HCT116 (cell line): ENCODE measurements around the gene ETV5. TPM values are rescaled to one million over a fixed set of nuclear protein-coding genes. Genes with fewer than 3 reads are reported as not detected.

Experiments used
- ATAC-seq: fragments of 200-7000 bp; cut with Tn5 transposase; 2 replicates; pipeline ENCODE4 v1.9.1; 2020; ENCODE audit warnings: mild to moderate bottlenecking, moderate library complexity
- BruUV-seq: library from RNA; stranded (reverse); fragments of 400-500 nt; replicated peaks from 2 replicates; lab custom pipeline; 2021; lab: Mats Ljungman, UMichigan
- CTCF ChIA-PET: fragments of 300-600 bp; sonication (Branson Sonifier 250); formaldehyde crosslinking; loops from one replicate; lab custom pipeline; 2021; ENCODE audit warnings: antibody characterized with exemption; lab: Charles Lee
- POLR2A ChIA-PET: fragments of 300-600, 350-600 bp; sonication (Branson Sonifier 250); formaldehyde crosslinking; loops from one replicate; lab custom pipeline; 2021; ENCODE audit warnings: antibody characterized with exemption; lab: Charles Lee
- RAD21 ChIA-PET, 2 experiments: fragments of 300-600 bp; sonication (Branson Sonifier 250); formaldehyde crosslinking; loops; one replicate each; lab custom pipeline; 2023; ENCODE audit warnings: low total read pairs in 2 of 2; ENCODE audit not compliant: uncharacterized antibody in 2 of 2, unreplicated experiment in 2 of 2, low non-redundant PET in 1 of 2; lab: Charles Lee
- DNase-seq: peaks from one replicate; pipeline ENCODE4 v3.0.0-alpha.2; 2010; ENCODE audit warnings: low read depth, low spot score
- H2AFZ ChIP-seq: fragments of 200-600 bp; shearing (Covaris generic), sonication (generic); 2 replicates; pipeline ENCODE4 v1.6.1; 2017; ENCODE audit warnings: low read depth, mixed run types, mixed read lengths, antibody characterized with exemption, low read length; ENCODE audit not compliant: poor library complexity, severe bottlenecking
- H3K27ac ChIP-seq: 2 replicates; pipeline ENCODE4 v1.5.1; 2012; ENCODE audit warnings: low read depth, low read length
- H3K27me3 ChIP-seq: fragments of 200-600 bp; sonication (generic); 2 replicates; pipeline ENCODE4 v1.6.1; 2016; ENCODE audit warnings: mixed run types, low read length, mixed read lengths; ENCODE audit not compliant: insufficient read depth
- H3K36me3 ChIP-seq, 2 experiments: fragments of 200-500 bp in 1 of 2; fragments of 200-600 bp in 1 of 2; sonication (Bioruptor generic) in 1 of 2; sonication (generic) in 1 of 2; 2 replicates each; pipeline versions ENCODE4 v1.5.1 to v1.6.1; 2014 to 2016; ENCODE audit warnings: low read length in 2 of 2, inconsistent platforms in 1 of 2, mixed read lengths in 1 of 2, mixed run types in 1 of 2; ENCODE audit not compliant: insufficient read depth in 2 of 2, control insufficient read depth in 1 of 2
- H3K4me1 ChIP-seq, 2 experiments: fragments of 200-600 bp in 1 of 2; sonication (generic) in 1 of 2; 2 replicates each; pipeline versions ENCODE4 v1.5.1 to v1.6.1; 2012 to 2017; ENCODE audit warnings: low read length in 2 of 2, inconsistent platforms in 1 of 2, mild to moderate bottlenecking in 1 of 2, mixed read lengths in 1 of 2, mixed run types in 1 of 2, moderate library complexity in 1 of 2; ENCODE audit not compliant: insufficient read depth in 2 of 2, control insufficient read depth in 1 of 2
- H3K4me2 ChIP-seq: fragments of 200-600 bp; sonication (generic); 2 replicates; pipeline ENCODE4 v1.6.1; 2017; ENCODE audit warnings: mixed run types, low read length, mixed read lengths
- H3K4me3 ChIP-seq, 2 experiments: fragments of 200-600 bp in 1 of 2; sonication (generic) in 1 of 2; replicated peaks in 1 of 2; 2 replicates each; pipeline ENCODE4 v1.5.1; 2011 to 2016; ENCODE audit warnings: low read length in 2 of 2, control low read depth in 1 of 2, low read depth in 1 of 2, mild to moderate bottlenecking in 1 of 2, mixed read lengths in 1 of 2, mixed run types in 1 of 2
- H3K79me2 ChIP-seq: fragments of 200-600 bp; sonication (generic); 2 replicates; pipeline ENCODE4 v1.6.1; 2017; ENCODE audit warnings: mild to moderate bottlenecking, mixed run types, low read length, moderate library complexity, mixed read lengths; ENCODE audit not compliant: insufficient read depth
- H3K9ac ChIP-seq: fragments of 200-600 bp; sonication (generic); 2 replicates; pipeline ENCODE4 v1.6.1; 2016; ENCODE audit warnings: low read length, mixed read lengths
- H3K9me2 ChIP-seq: fragments of 200-600 bp; sonication (generic), shearing (Covaris generic); 2 replicates; pipeline ENCODE4 v1.6.1; 2017; ENCODE audit warnings: mixed run types, mild to moderate bottlenecking, moderate library complexity; ENCODE audit not compliant: insufficient read depth
- H3K9me3 ChIP-seq, 2 experiments: fragments of 200-500 bp in 1 of 2; fragments of 200-600 bp in 1 of 2; sonication (Bioruptor generic) in 1 of 2; sonication (generic) in 1 of 2; 2 replicates each; pipeline ENCODE4 v1.6.1; 2014 to 2017; ENCODE audit warnings: low read length in 2 of 2, mixed read lengths in 2 of 2, inconsistent platforms in 1 of 2, low read depth in 1 of 2, mild to moderate bottlenecking in 1 of 2, mixed run types in 1 of 2, moderate library complexity in 1 of 2; ENCODE audit not compliant: control insufficient read depth in 1 of 2, insufficient read depth in 1 of 2
- H4K20me1 ChIP-seq: fragments of 200-600 bp; sonication (generic), shearing (Covaris generic); 2 replicates; pipeline ENCODE4 v1.6.1; 2017; ENCODE audit warnings: mixed run types, mild to moderate bottlenecking, moderate library complexity; ENCODE audit not compliant: insufficient read depth
- ELF1 ChIP-seq: IDR thresholded peaks from 2 replicates; pipeline ENCODE4 v1.6.1; 2012; ENCODE audit warnings: low read depth, borderline replicate concordance
- POLR2A ChIP-seq: IDR thresholded peaks from 2 replicates; pipeline ENCODE4 v1.7.0; 2011; ENCODE audit warnings: borderline replicate concordance; ENCODE audit not compliant: insufficient read depth, insufficient read length; ENCODE audit errors: extremely low read depth
- POLR2AphosphoS5 ChIP-seq: IDR thresholded peaks from 2 replicates; pipeline ENCODE4 v1.6.1; 2011; ENCODE audit warnings: mild to moderate bottlenecking, low read depth, low read length, moderate library complexity
- SRF ChIP-seq: IDR thresholded peaks from 2 replicates; pipeline ENCODE4 v1.6.1; 2012; ENCODE audit warnings: low read depth
- ZBTB33 ChIP-seq: IDR thresholded peaks from 2 replicates; pipeline ENCODE4 v1.6.1; 2011; ENCODE audit warnings: mild to moderate bottlenecking, low read length, moderate library complexity; ENCODE audit not compliant: insufficient replicate concordance; ENCODE audit errors: extremely low read depth
- intact Hi-C: fragments of 100-400 bp; cut with micrococcal nuclease; formaldehyde crosslinking; loops from 2 replicates; pipeline ENCODE4 v1.10.0; 2022
- total RNA-seq: library from RNA; stranded (reverse); gene quantifications from one replicate; pipeline ENCODE4 v1.2.1, GENCODE V29; 2021; ENCODE audit not compliant: unreplicated experiment

ETV5 gene
- total RNA-seq, 1 experiment from 2014 or later, result 89.7 TPM

GRCh38 chr3:186092360-186093070 lies 16.4 kb downstream of the ETV5 start:
- RAD21 ChIA-PET, result no interaction called here
- Histone ChIP-seq H3K27me3 (no peaks in the 10 kb centered on the region), H3K9me3 (no peaks in the 10 kb centered on the region), H3K9me2 (no peaks in the 10 kb centered on the region), H2AFZ (no peak overlapping the region), H3K9ac (no peak overlapping the region), H3K4me1 (peaks cover 5 to 7% of the 10 kb centered on the region in 2 experiments; a peak in 3 of 4 replicates), H3K4me2 (no peak overlapping the region), H3K4me3 (no peak overlapping the region), H3K36me3 (peaks cover 0 to 2% of the 10 kb centered on the region in 2 experiments; a peak in 2 of 4 replicates), H3K27ac (no peak overlapping the region), H4K20me1 (no peaks in the 10 kb centered on the region), H3K79me2 (no peaks in the 10 kb centered on the region)
- POLR2A ChIA-PET, result no interaction called here
- no peak for TF ChIP-seq POLR2A
- CTCF ChIA-PET, result no interaction called here
- no TSS peak for BruUV-seq
- DNase-seq (no peak), ATAC-seq (no peak)
- intact Hi-C loops, result no loop called here

GRCh38 chr3:186090901-186091300 lies 18.0 kb downstream of the ETV5 start:
- Histone ChIP-seq H3K79me2 (no peaks in the 10 kb centered on the region), H3K4me2 (no peak overlapping the region), H3K9ac (no peak overlapping the region), H3K4me1 (no peaks in the 10 kb centered on the region), H3K9me3 (no peaks in the 10 kb centered on the region), H4K20me1 (no peaks in the 10 kb centered on the region), H3K9me2 (no peaks in the 10 kb centered on the region), H3K27ac (no peak overlapping the region), H3K27me3 (no peaks in the 10 kb centered on the region), H2AFZ (no peak overlapping the region), H3K36me3 (peaks cover 0 to 2% of the 10 kb centered on the region in 2 experiments; a peak in 1 of 4 replicates)
- ChIA-PET RAD21 (no interaction called here), POLR2A (no interaction called here), CTCF (no interaction called here)
- BruUV-seq, result no TSS peak
- intact Hi-C loops, result no loop called here
- TF ChIP-seq ELF1, result no peak
- peak; percentile 14; the same call in 1 of the 2 replicates for TF ChIP-seq POLR2AphosphoS5
- TF ChIP-seq SRF, result no peak
- TF ChIP-seq ZBTB33, result no peak
- TF ChIP-seq, all 23 proteins: peak for 1
- no peak for DNase-seq
- no peak overlapping the region for H3K4me3 ChIP-seq
- ATAC-seq, result no peak
